ENCODE data around the gene AK6.

AK6 gene

GRCh38 chr5:69313428-69313827, 55.9 kb downstream of the AK6 start:
- Histone ChIP-seq H3K27ac (ENCODE audit: low read depth, low read length) (no peak overlapping the region), H3K36me3 (ENCODE audit: control insufficient read depth in 1 of 2, insufficient read depth in 2 of 2, low read length in 2 of 2) (peaks cover 10 to 44% of the 10 kb centered on the region in 2 donors), H3K9ac (ENCODE audit: low read depth in 1 of 2, low read length in 2 of 2) (no peak overlapping the region), H3K27me3 (ENCODE audit: control insufficient read depth in 1 of 2, insufficient read depth in 2 of 2, low read length in 2 of 2) (no peaks in the 10 kb centered on the region), H3K9me3 (ENCODE audit: control insufficient read depth in 1 of 2, low read length in 2 of 2) (no peaks in the 10 kb centered on the region), H3K4me1 (ENCODE audit: control insufficient read depth in 1 of 2, insufficient read depth in 2 of 2, low read length in 2 of 2) (no peaks in the 10 kb centered on the region), H3K4me3 (ENCODE audit: low read depth in 1 of 2, low read length in 2 of 2) (no peak overlapping the region)

GRCh38 chr5:69312459-69313160, 56.7 kb downstream of the AK6 start:
- Histone ChIP-seq H3K9me3 (ENCODE audit: control insufficient read depth in 1 of 2, low read length in 2 of 2) (no peaks in the 10 kb centered on the region), H3K4me1 (ENCODE audit: control insufficient read depth in 1 of 2, insufficient read depth in 2 of 2, low read length in 2 of 2) (no peaks in the 10 kb centered on the region), H3K36me3 (ENCODE audit: control insufficient read depth in 1 of 2, insufficient read depth in 2 of 2, low read length in 2 of 2) (peaks cover 10 to 47% of the 10 kb centered on the region in 2 donors), H3K27me3 (ENCODE audit: control insufficient read depth in 1 of 2, insufficient read depth in 2 of 2, low read length in 2 of 2) (no peaks in the 10 kb centered on the region), H3K27ac (ENCODE audit: low read depth, low read length) (no peak overlapping the region), H3K9ac (ENCODE audit: low read depth in 1 of 2, low read length in 2 of 2) (no peak overlapping the region), H3K4me3 (ENCODE audit: low read depth in 1 of 2, low read length in 2 of 2) (no peak overlapping the region)

- no peak overlapping the region for H3K27ac ChIP-seq (ENCODE audit: low read depth, low read length)
- no peak overlapping the region for H3K9ac ChIP-seq (ENCODE audit: low read depth in 1 of 2, low read length in 2 of 2)
- H3K9me3 ChIP-seq (ENCODE audit: control insufficient read depth in 1 of 2, low read length in 2 of 2) = no peaks in the 10 kb centered on the region
- peaks cover 10 to 46% of the 10 kb centered on the region in 2 donors for H3K36me3 ChIP-seq (ENCODE audit: control insufficient read depth in 1 of 2, insufficient read depth in 2 of 2, low read length in 2 of 2)
- H3K4me3 ChIP-seq (ENCODE audit: low read depth in 1 of 2, low read length in 2 of 2) = no peak overlapping the region
- H3K4me1 ChIP-seq (ENCODE audit: control insufficient read depth in 1 of 2, insufficient read depth in 2 of 2, low read length in 2 of 2) = no peaks in the 10 kb centered on the region
- H3K27me3 ChIP-seq (ENCODE audit: control insufficient read depth in 1 of 2, insufficient read depth in 2 of 2, low read length in 2 of 2) = no peaks in the 10 kb centered on the region
Measured at GRCh38 chr5:69309380-69309779, 59.9 kb downstream of the AK6 start.

- Histone ChIP-seq H3K9me3 (ENCODE audit: control insufficient read depth in 1 of 2, low read length in 2 of 2) (no peaks in the 10 kb centered on the region), H3K4me1 (ENCODE audit: control insufficient read depth in 1 of 2, insufficient read depth in 2 of 2, low read length in 2 of 2) (no peaks in the 10 kb centered on the region), H3K9ac (ENCODE audit: low read depth in 1 of 2, low read length in 2 of 2) (no peak overlapping the region), H3K36me3 (ENCODE audit: control insufficient read depth in 1 of 2, insufficient read depth in 2 of 2, low read length in 2 of 2) (peaks cover 4 to 36% of the 10 kb centered on the region in 2 donors), H3K27ac (ENCODE audit: low read depth, low read length) (no peak overlapping the region), H3K4me3 (ENCODE audit: low read depth in 1 of 2, low read length in 2 of 2) (no peak overlapping the region), H3K27me3 (ENCODE audit: control insufficient read depth in 1 of 2, insufficient read depth in 2 of 2, low read length in 2 of 2) (no peaks in the 10 kb centered on the region)
Measured at GRCh38 chr5:69308046-69308553, 61.2 kb downstream of the AK6 start.

GRCh38 chr5:69305512-69305911, 63.8 kb downstream of the AK6 start:
- Histone ChIP-seq H3K4me3 (ENCODE audit: low read depth in 1 of 2, low read length in 2 of 2) (no peak overlapping the region), H3K36me3 (ENCODE audit: control insufficient read depth in 1 of 2, insufficient read depth in 2 of 2, low read length in 2 of 2) (peaks cover 4 to 22% of the 10 kb centered on the region in 2 donors), H3K4me1 (ENCODE audit: control insufficient read depth in 1 of 2, insufficient read depth in 2 of 2, low read length in 2 of 2) (no peaks in the 10 kb centered on the region), H3K9ac (ENCODE audit: low read depth in 1 of 2, low read length in 2 of 2) (no peak overlapping the region), H3K27me3 (ENCODE audit: control insufficient read depth in 1 of 2, insufficient read depth in 2 of 2, low read length in 2 of 2) (no peaks in the 10 kb centered on the region), H3K9me3 (ENCODE audit: control insufficient read depth in 1 of 2, low read length in 2 of 2) (no peaks in the 10 kb centered on the region), H3K27ac (ENCODE audit: low read depth, low read length) (no peak overlapping the region)
